Activated CD8-positive, alpha-beta T cell treated with anti-CD3 and anti-CD28 coated beads, Interleukin-2, amount 10 ng/mL, durations not matched to agents 7 days and 5 days (primary cell): ENCODE measurements around the gene THSD1. TPM values are rescaled to one million over a fixed set of nuclear protein-coding genes. Genes with fewer than 3 reads are reported as not detected.
"Not testable (repeated sequence)": the region's sequence is repeated elsewhere in the genome, so short reads cannot be mapped to it uniquely, and the experiment has no call there.

Source experiments
- ATAC-seq: fragments of 150-1000 bp; cut with Tn5 transposase; one replicate; pipeline ENCODE4 v1.10.0; 2021; ENCODE audit warnings: moderate library complexity
- CTCF ChIA-PET: fragments of 350-600 bp; sonication (Branson Sonifier 250); formaldehyde crosslinking; loops from one replicate; lab custom pipeline; 2021; ENCODE audit warnings: antibody characterized with exemption; lab: Charles Lee
- POLR2A ChIA-PET: fragments of 350-600 bp; sonication (Branson Sonifier 250); formaldehyde crosslinking; loops from one replicate; lab custom pipeline; 2021; ENCODE audit warnings: antibody characterized with exemption; lab: Charles Lee
- DNase-seq: peaks from one replicate; pipeline ENCODE4 v3.0.0-alpha.2; 2020
- H3K27ac Mint-ChIP-seq: one replicate; pipeline ENCODE4 v1.8.0; 2021; ENCODE audit warnings: mild to moderate bottlenecking, mixed read lengths
- H3K27me3 Mint-ChIP-seq: one replicate; pipeline ENCODE4 v1.8.0; 2021; ENCODE audit warnings: low read depth, mixed read lengths
- H3K36me3 Mint-ChIP-seq: one replicate; pipeline ENCODE4 v1.8.0; 2021; ENCODE audit warnings: low read depth, mixed read lengths
- H3K4me1 Mint-ChIP-seq: one replicate; pipeline ENCODE4 v1.8.0; 2021; ENCODE audit warnings: low read depth, mixed read lengths
- H3K4me3 Mint-ChIP-seq: one replicate; pipeline ENCODE4 v1.8.0; 2021; ENCODE audit warnings: mild to moderate bottlenecking, mixed read lengths
- H3K9me3 Mint-ChIP-seq: one replicate; pipeline ENCODE4 v1.8.0; 2022; ENCODE audit warnings: mixed read lengths; ENCODE audit not compliant: insufficient read depth
- total RNA-seq, 2 experiments: library from RNA; stranded (reverse); gene quantifications; one replicate each; pipeline ENCODE4 v1.2.3, GENCODE V29; 2021

THSD1 gene
- total RNA-seq, 2 experiments from 2014 or later, result 0.08 to 0.16 TPM

DNA sequence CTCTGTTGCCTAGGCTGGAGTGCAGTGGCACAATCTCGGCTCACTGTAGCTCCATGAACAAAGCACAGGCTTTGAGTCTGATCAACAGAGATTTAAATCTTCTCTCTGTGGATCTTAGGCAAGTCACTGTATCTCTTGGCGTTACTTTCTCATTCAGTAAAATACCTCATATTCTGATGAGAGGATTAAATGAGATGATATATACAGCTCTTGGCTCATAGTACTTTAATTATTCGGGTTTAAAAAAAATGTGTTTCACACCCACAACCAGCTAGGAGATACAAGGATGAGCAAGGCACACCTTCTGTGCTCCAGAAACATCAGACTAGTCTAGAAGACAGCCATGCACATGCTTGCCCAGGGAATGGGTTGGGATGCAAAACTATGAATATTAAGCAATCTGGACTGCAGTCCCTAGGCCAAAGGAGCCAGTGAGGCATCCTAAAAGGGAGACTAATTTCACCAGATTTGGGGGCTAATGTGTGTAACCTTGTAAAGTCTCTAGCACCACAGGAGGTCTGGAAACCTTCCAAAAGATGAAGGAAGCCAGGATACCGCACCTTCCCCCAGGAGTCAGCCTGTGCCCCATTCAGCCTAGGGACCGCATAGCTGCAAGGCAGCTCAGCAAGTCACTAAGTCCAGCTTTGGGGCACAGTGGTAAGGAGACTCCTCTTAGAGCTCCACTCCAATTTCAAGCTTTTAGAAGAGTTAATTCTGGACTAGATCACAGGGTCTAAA is 42.0 kb upstream of the THSD1 start:
- Mint-ChIP-seq H3K4me3 (no peak overlapping the region), H3K9me3 (no peaks in the 10 kb centered on the region), H3K27ac (no peak overlapping the region), H3K4me1 (peaks cover 25% of the 10 kb centered on the region), H3K36me3 (peaks cover 17% of the 10 kb centered on the region), H3K27me3 (no peaks in the 10 kb centered on the region)
- POLR2A ChIA-PET, result interaction anchor here (0.6 to 1.2 kb wide), 2 partner anchors 9 to 29 kb away, joined by 3 to 5 read pairs; no protein-coding TSS in a partner anchor
- CTCF ChIA-PET, result interaction anchor here (0.7 to 2.2 kb wide), 4 partner anchors 8 to 105 kb away, joined by 3 to 7 read pairs (median 3); no protein-coding TSS in a partner anchor
- no peak for ATAC-seq
- DNase-seq, result no peak

- Mint-ChIP-seq H3K27me3 (no peaks in the 10 kb centered on the region), H3K36me3 (peaks cover 17% of the 10 kb centered on the region), H3K4me3 (no peak overlapping the region), H3K9me3 (no peaks in the 10 kb centered on the region), H3K27ac (no peak overlapping the region), H3K4me1 (peaks cover 25% of the 10 kb centered on the region)
- CTCF ChIA-PET, result interaction anchor here (1.0 to 2.2 kb wide), 2 partner anchors 9 to 104 kb away, joined by 3 to 7 read pairs; no protein-coding TSS in a partner anchor
- no peak for ATAC-seq
- DNase-seq, result no peak
- POLR2A ChIA-PET, result interaction anchor here (0.6 to 1.2 kb wide), 2 partner anchors 8 to 29 kb away, joined by 3 to 5 read pairs; no protein-coding TSS in a partner anchor
Measured at GRCh38 chr13:52447354-52447753, 41.4 kb upstream of the THSD1 start.

- DNase-seq, result no peak
- peaks cover 21% of the 10 kb centered on the region for H3K36me3 Mint-ChIP-seq
- no peaks in the 10 kb centered on the region for H3K27me3 Mint-ChIP-seq
- CTCF ChIA-PET, result interaction anchor here (2.2 kb wide), 1 partner anchor 103 kb away, joined by 7 read pairs; no protein-coding TSS in a partner anchor
- no peak overlapping the region for H3K4me3 Mint-ChIP-seq
- H3K27ac Mint-ChIP-seq, result no peak overlapping the region
- H3K9me3 Mint-ChIP-seq, result no peaks in the 10 kb centered on the region
- ATAC-seq, result no peak
- POLR2A ChIA-PET, result no interaction called here
- H3K4me1 Mint-ChIP-seq, result peaks cover 22% of the 10 kb centered on the region
Measured at GRCh38 chr13:52446265-52446664, 40.3 kb upstream of the THSD1 start.

GRCh38 chr13:52432456-52432855 is 26.5 kb upstream of the THSD1 start:
- H3K9me3 Mint-ChIP-seq, result no peaks in the 10 kb centered on the region
- DNase-seq (no peak), ATAC-seq (no peak)
- CTCF ChIA-PET, result interaction anchor here (1.9 kb wide), 1 partner anchor 18 kb away, joined by 9 read pairs; the partner anchor contains the start of gene VPS36
- POLR2A ChIA-PET, result no interaction called here
- H3K27me3 Mint-ChIP-seq, result no peaks in the 10 kb centered on the region
- H3K36me3 Mint-ChIP-seq, result peaks cover 44% of the 10 kb centered on the region
- H3K4me1 Mint-ChIP-seq, result no peaks in the 10 kb centered on the region
- no peak overlapping the region for H3K27ac Mint-ChIP-seq
- no peak overlapping the region for H3K4me3 Mint-ChIP-seq

GRCh38 chr13:52428295-52428694 is 22.3 kb upstream of the THSD1 start:
- Mint-ChIP-seq H3K9me3 (no peaks in the 10 kb centered on the region), H3K27ac (no peak overlapping the region), H3K4me1 (no peaks in the 10 kb centered on the region), H3K36me3 (peaks cover 36% of the 10 kb centered on the region), H3K27me3 (no peaks in the 10 kb centered on the region), H3K4me3 (no peak overlapping the region)
- ATAC-seq, result no peak
- POLR2A ChIA-PET, result no interaction called here
- CTCF ChIA-PET, result interaction anchor here (1.0 kb wide), 1 partner anchor 23 kb away, joined by 3 read pairs; no protein-coding TSS in a partner anchor
- DNase-seq, result no peak

DNA sequence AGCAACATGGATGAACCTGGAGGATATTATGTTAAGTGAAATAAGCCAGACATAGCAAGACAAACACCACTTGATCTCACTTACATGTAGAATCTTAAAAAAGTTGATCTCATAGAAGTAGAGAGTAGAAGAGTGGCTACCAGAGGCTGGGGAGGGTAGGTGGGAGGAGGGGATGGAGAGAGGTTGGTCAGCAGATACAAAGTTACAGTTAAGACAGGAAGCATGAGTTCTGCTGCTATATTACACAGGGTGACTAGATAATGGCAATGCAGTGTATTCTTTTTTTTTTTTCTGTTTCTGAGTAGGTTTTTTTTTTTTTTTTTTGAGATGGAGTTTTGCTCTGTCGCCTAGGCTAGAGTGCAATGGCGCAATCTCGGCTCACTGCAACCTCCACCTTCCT is 15.2 kb upstream of the THSD1 start:
- Mint-ChIP-seq H3K27ac (no peak overlapping the region), H3K27me3 (no peaks in the 10 kb centered on the region), H3K4me3 (no peak overlapping the region), H3K4me1 (no peaks in the 10 kb centered on the region), H3K9me3 (no peaks in the 10 kb centered on the region), H3K36me3 (peaks cover 45% of the 10 kb centered on the region)
- CTCF ChIA-PET, result no interaction called here
- POLR2A ChIA-PET, result no interaction called here
- no peak for ATAC-seq
- DNase-seq, result no peak

GRCh38 chr13:52419080-52419479 is 13.1 kb upstream of the THSD1 start:
- Mint-ChIP-seq H3K27ac (no peak overlapping the region), H3K4me1 (no peaks in the 10 kb centered on the region), H3K4me3 (no peak overlapping the region), H3K27me3 (no peaks in the 10 kb centered on the region), H3K36me3 (peaks cover 48% of the 10 kb centered on the region), H3K9me3 (no peaks in the 10 kb centered on the region)
- ATAC-seq (no peak), DNase-seq (no peak)
- CTCF ChIA-PET, result interaction anchor here (1.6 kb wide), 1 partner anchor 32 kb away, joined by 4 read pairs; the partner anchor contains the start of gene VPS36
- POLR2A ChIA-PET, result no interaction called here

- DNase-seq (no peak), ATAC-seq (no peak)
- Mint-ChIP-seq H3K36me3 (peaks cover 41% of the 10 kb centered on the region), H3K27me3 (no peaks in the 10 kb centered on the region), H3K4me1 (no peaks in the 10 kb centered on the region), H3K9me3 (no peaks in the 10 kb centered on the region), H3K27ac (no peak overlapping the region), H3K4me3 (no peak overlapping the region)
- POLR2A ChIA-PET, result no interaction called here
- CTCF ChIA-PET, result no interaction called here
Measured at GRCh38 chr13:52414963-52415362, 9.0 kb upstream of the THSD1 start.

- no peak for ATAC-seq
- H3K27me3 Mint-ChIP-seq, result no peaks in the 10 kb centered on the region
- H3K4me3 Mint-ChIP-seq, result no peak overlapping the region
- ChIA-PET CTCF (interaction anchor here (1.2 kb wide), 1 partner anchor 37 kb away, joined by 5 read pairs; no protein-coding TSS in a partner anchor), POLR2A (no interaction called here)
- H3K27ac Mint-ChIP-seq, result no peak overlapping the region
- DNase-seq, result no peak
- no peaks in the 10 kb centered on the region for H3K9me3 Mint-ChIP-seq
- peaks cover 37% of the 10 kb centered on the region for H3K36me3 Mint-ChIP-seq
- H3K4me1 Mint-ChIP-seq, result no peaks in the 10 kb centered on the region
Measured at GRCh38 chr13:52414051-52414450, 8.1 kb upstream of the THSD1 start.

GRCh38 chr13:52412128-52412527 is 6.2 kb upstream of the THSD1 start:
- CTCF ChIA-PET, result no interaction called here
- Mint-ChIP-seq H3K27ac (no peak overlapping the region), H3K27me3 (no peaks in the 10 kb centered on the region), H3K4me1 (no peaks in the 10 kb centered on the region), H3K4me3 (no peak overlapping the region), H3K9me3 (no peaks in the 10 kb centered on the region), H3K36me3 (peaks cover 28% of the 10 kb centered on the region)
- no peak for DNase-seq
- POLR2A ChIA-PET, result no interaction called here
- ATAC-seq, result no peak

DNA sequence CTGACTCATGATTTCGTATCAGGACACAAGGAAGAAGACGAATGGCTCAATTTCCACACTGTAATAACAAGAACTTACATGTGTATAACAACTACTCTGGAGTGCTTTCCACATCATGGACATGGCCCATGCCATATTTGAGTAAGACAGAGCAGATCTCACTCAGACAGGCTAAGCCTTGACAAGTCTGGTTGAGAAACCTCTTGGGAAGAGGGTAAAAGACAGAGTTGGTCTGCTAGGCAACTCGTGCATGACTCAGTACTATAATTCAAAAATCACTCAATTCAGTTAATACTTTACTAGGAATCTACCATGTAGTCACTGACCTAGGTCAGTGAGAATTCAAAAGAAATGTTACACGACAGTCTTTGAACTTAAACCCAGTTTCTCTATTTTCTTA is 5.7 kb upstream of the THSD1 start:
- no peak overlapping the region for H3K4me3 Mint-ChIP-seq
- CTCF ChIA-PET, result no interaction called here
- ATAC-seq, result no peak
- H3K27ac Mint-ChIP-seq, result no peak overlapping the region
- H3K4me1 Mint-ChIP-seq, result no peaks in the 10 kb centered on the region
- H3K27me3 Mint-ChIP-seq, result no peaks in the 10 kb centered on the region
- POLR2A ChIA-PET, result no interaction called here
- H3K9me3 Mint-ChIP-seq, result no peaks in the 10 kb centered on the region
- peaks cover 25% of the 10 kb centered on the region for H3K36me3 Mint-ChIP-seq
- DNase-seq, result no peak

GRCh38 chr13:52408071-52408658 is 2.2 kb upstream of the THSD1 start:
- H3K27ac Mint-ChIP-seq, H3K4me3 Mint-ChIP-seq, POLR2A ChIA-PET, DNase-seq, ATAC-seq, H3K9me3 Mint-ChIP-seq, H3K36me3 Mint-ChIP-seq: not testable (repeated sequence)
- CTCF ChIA-PET, result interaction anchor here (1.6 kb wide), 1 partner anchor 42 kb away, joined by 4 read pairs; the partner anchor contains the start of gene VPS36
- H3K4me1 Mint-ChIP-seq, result peaks cover 24% of the 10 kb centered on the region
- H3K27me3 Mint-ChIP-seq, result peaks cover 14% of the 10 kb centered on the region
